ENCODE results near the gene BRD8. TPM values are rescaled to one million over a fixed set of nuclear protein-coding genes. Genes with fewer than 3 reads are reported as not detected.

BRD8 gene
- total and polyA plus RNA-seq, 2 donors (not counting 1 experiment from before 2014, with no cell fraction given) = 22.9 to 98.9 TPM

GRCh38 chr5:138096363-138096762 is 82.1 kb downstream of the BRD8 start:
- H3K4me1 Mint-ChIP-seq = peaks cover 2% of the 10 kb centered on the region
- ChIA-PET CTCF (no interaction called here), POLR2A (no interaction called here)

GRCh38 chr5:138095100-138095907 is 83.1 kb downstream of the BRD8 start:
- POLR2A ChIA-PET = no interaction called here
- ATAC-seq (ENCODE audit: low read depth) = no peak
- no peaks in the 10 kb centered on the region for H3K27me3 ChIP-seq (replicated peaks in 1 of 4; ENCODE audit: control extremely low read depth in 1 of 4, control insufficient read depth in 3 of 4, insufficient read depth in 4 of 4, low read length in 3 of 4)
- no peaks in the 10 kb centered on the region for H3K9me3 ChIP-seq (ENCODE audit: control extremely low read depth in 1 of 3, control insufficient read depth in 2 of 3, insufficient read depth in 1 of 3, low read length in 2 of 3)
- CTCF ChIA-PET = no interaction called here
- Mint-ChIP-seq H3K27ac (no peak overlapping the region), H3K27me3 (peaks cover 16% of the 10 kb centered on the region), H3K9me3 (ENCODE audit: insufficient read depth) (no peaks in the 10 kb centered on the region), H3K4me1 (no peaks in the 10 kb centered on the region), H3K4me3 (no peak overlapping the region)
- H3K36me3 ChIP-seq (replicated peaks in 1 of 2; ENCODE audit: control extremely low read depth in 1 of 2, control insufficient read depth in 1 of 2, extremely low read depth in 1 of 2, insufficient read depth in 2 of 2, low read length in 1 of 2) = no peaks in the 10 kb centered on the region
- intact Hi-C loops (cut with micrococcal nuclease) = no loop called here
- no peaks in the 10 kb centered on the region for H3K4me1 ChIP-seq (ENCODE audit: control insufficient read depth in 2 of 2, insufficient read depth in 2 of 2, low read length in 2 of 2)
- H3K4me2 ChIP-seq (replicated peaks; ENCODE audit: low read depth, low read length, poor library complexity, severe bottlenecking) = no peak overlapping the region
- no peak for DNase-seq
- no peak overlapping the region for H3K4me3 ChIP-seq (ENCODE audit: control extremely low read depth in 1 of 5, extremely low read depth in 1 of 5, insufficient read depth in 1 of 5, low read depth in 2 of 5, low read length in 4 of 5)
- H4K20me1 ChIP-seq (ENCODE audit: control insufficient read depth, insufficient read depth, low read length, poor library complexity, severe bottlenecking) = no peaks in the 10 kb centered on the region
- H3K9ac ChIP-seq (ENCODE audit: low read length) = no peak overlapping the region
- H3K27ac ChIP-seq (ENCODE audit: low read length in 2 of 2) = no peak overlapping the region
- H3K79me2 ChIP-seq (ENCODE audit: control insufficient read depth, insufficient read depth, low read length) = no peaks in the 10 kb centered on the region
- TF ChIP-seq EZH2 (IDR thresholded peaks at IDR 0.05; ENCODE audit: borderline replicate concordance, insufficient read depth, low read depth, low read length, poor library complexity, severe bottlenecking) = no peak
- TF ChIP-seq, protein P1, sequence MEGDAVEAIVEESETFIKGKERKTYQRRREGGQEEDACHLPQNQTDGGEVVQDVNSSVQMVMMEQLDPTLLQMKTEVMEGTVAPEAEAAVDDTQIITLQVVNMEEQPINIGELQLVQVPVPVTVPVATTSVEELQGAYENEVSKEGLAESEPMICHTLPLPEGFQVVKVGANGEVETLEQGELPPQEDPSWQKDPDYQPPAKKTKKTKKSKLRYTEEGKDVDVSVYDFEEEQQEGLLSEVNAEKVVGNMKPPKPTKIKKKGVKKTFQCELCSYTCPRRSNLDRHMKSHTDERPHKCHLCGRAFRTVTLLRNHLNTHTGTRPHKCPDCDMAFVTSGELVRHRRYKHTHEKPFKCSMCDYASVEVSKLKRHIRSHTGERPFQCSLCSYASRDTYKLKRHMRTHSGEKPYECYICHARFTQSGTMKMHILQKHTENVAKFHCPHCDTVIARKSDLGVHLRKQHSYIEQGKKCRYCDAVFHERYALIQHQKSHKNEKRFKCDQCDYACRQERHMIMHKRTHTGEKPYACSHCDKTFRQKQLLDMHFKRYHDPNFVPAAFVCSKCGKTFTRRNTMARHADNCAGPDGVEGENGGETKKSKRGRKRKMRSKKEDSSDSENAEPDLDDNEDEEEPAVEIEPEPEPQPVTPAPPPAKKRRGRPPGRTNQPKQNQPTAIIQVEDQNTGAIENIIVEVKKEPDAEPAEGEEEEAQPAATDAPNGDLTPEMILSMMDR (IDR thresholded peaks at IDR 0.05) = no peak
- 75% methylated on average over 2 of the region's 4 CpGs for WGBS (ENCODE audit: insufficient coverage)
- no peak overlapping the region for H2AFZ ChIP-seq (ENCODE audit: insufficient read depth, low read depth, low read length, poor library complexity, severe bottlenecking)

More at GRCh38 chr5:138096363-138096762, 82.1 kb downstream of the BRD8 start:
- Histone ChIP-seq H3K9me3 (ENCODE audit: control extremely low read depth in 1 of 3, control insufficient read depth in 2 of 3, insufficient read depth in 1 of 3, low read length in 2 of 3) (no peaks in the 10 kb centered on the region), H3K79me2 (ENCODE audit: control insufficient read depth, insufficient read depth, low read length) (no peaks in the 10 kb centered on the region), H3K4me3 (ENCODE audit: control extremely low read depth in 1 of 5, extremely low read depth in 1 of 5, insufficient read depth in 1 of 5, low read depth in 2 of 5, low read length in 4 of 5) (no peak overlapping the region), H3K36me3 (replicated peaks in 1 of 2; ENCODE audit: control extremely low read depth in 1 of 2, control insufficient read depth in 1 of 2, extremely low read depth in 1 of 2, insufficient read depth in 2 of 2, low read length in 1 of 2) (no peaks in the 10 kb centered on the region), H3K27ac (ENCODE audit: low read length in 2 of 2) (no peak overlapping the region), H2AFZ (ENCODE audit: insufficient read depth, low read depth, low read length, poor library complexity, severe bottlenecking) (no peak overlapping the region), H3K9ac (ENCODE audit: low read length) (no peak overlapping the region), H3K4me2 (replicated peaks; ENCODE audit: low read depth, low read length, poor library complexity, severe bottlenecking) (no peak overlapping the region), H4K20me1 (ENCODE audit: control insufficient read depth, insufficient read depth, low read length, poor library complexity, severe bottlenecking) (no peaks in the 10 kb centered on the region), H3K27me3 (replicated peaks in 1 of 4; ENCODE audit: control extremely low read depth in 1 of 4, control insufficient read depth in 3 of 4, insufficient read depth in 4 of 4, low read length in 3 of 4) (no peaks in the 10 kb centered on the region), H3K4me1 (ENCODE audit: control insufficient read depth in 2 of 2, insufficient read depth in 2 of 2, low read length in 2 of 2) (no peaks in the 10 kb centered on the region)
- Mint-ChIP-seq H3K27ac (no peak overlapping the region), H3K27me3 (peaks cover 10% of the 10 kb centered on the region), H3K9me3 (ENCODE audit: insufficient read depth) (no peaks in the 10 kb centered on the region), H3K4me3 (no peak overlapping the region)
- WGBS (ENCODE audit: insufficient coverage) = 89% methylated on average over 1 of the region's 2 CpGs
- intact Hi-C loops (cut with micrococcal nuclease) = no loop called here
- TF ChIP-seq EZH2 (IDR thresholded peaks at IDR 0.05; ENCODE audit: borderline replicate concordance, insufficient read depth, low read depth, low read length, poor library complexity, severe bottlenecking) = no peak
- TF ChIP-seq, protein P1 (IDR thresholded peaks at IDR 0.05) = no peak
- DNase-seq = no peak
- ATAC-seq (ENCODE audit: low read depth) = no peak

Measured in B cell (primary cell).